ENCODE results near the gene PLEKHJ1.
A peak's percentile ranks its signal among the peaks of the same experiment; 100 is the strongest.

The PLEKHJ1 gene

GRCh38 chr19:2278459-2279158 is 42.5 kb upstream of the PLEKHJ1 start:
- in situ Hi-C loops (cut with MboI; ENCODE audit: low pct_unique_long_range_greater_than_20kb, low sequenced_read_pairs, unreplicated experiment) = no loop called here
- no peak for DNase-seq (ENCODE audit: low spot score)
- TF ChIP-seq, protein P1, sequence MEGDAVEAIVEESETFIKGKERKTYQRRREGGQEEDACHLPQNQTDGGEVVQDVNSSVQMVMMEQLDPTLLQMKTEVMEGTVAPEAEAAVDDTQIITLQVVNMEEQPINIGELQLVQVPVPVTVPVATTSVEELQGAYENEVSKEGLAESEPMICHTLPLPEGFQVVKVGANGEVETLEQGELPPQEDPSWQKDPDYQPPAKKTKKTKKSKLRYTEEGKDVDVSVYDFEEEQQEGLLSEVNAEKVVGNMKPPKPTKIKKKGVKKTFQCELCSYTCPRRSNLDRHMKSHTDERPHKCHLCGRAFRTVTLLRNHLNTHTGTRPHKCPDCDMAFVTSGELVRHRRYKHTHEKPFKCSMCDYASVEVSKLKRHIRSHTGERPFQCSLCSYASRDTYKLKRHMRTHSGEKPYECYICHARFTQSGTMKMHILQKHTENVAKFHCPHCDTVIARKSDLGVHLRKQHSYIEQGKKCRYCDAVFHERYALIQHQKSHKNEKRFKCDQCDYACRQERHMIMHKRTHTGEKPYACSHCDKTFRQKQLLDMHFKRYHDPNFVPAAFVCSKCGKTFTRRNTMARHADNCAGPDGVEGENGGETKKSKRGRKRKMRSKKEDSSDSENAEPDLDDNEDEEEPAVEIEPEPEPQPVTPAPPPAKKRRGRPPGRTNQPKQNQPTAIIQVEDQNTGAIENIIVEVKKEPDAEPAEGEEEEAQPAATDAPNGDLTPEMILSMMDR (IDR thresholded peaks at IDR 0.05; ENCODE audit: extremely low read depth, insufficient read depth, missing control alignments) = no peak

GRCh38 chr19:2277138-2277537 is 41.0 kb upstream of the PLEKHJ1 start:
- in situ Hi-C loops (cut with MboI; ENCODE audit: low pct_unique_long_range_greater_than_20kb, low sequenced_read_pairs, unreplicated experiment) = no loop called here

GRCh38 chr19:2276429-2276986 is 40.4 kb upstream of the PLEKHJ1 start:
- in situ Hi-C loops (cut with MboI; ENCODE audit: low pct_unique_long_range_greater_than_20kb, low sequenced_read_pairs, unreplicated experiment) = no loop called here
- DNase-seq (ENCODE audit: low spot score) = no peak
- TF ChIP-seq, protein P1 (IDR thresholded peaks at IDR 0.05; ENCODE audit: extremely low read depth, insufficient read depth, missing control alignments) = no peak

More at GRCh38 chr19:2277138-2277537, 41.0 kb upstream of the PLEKHJ1 start:
- TF ChIP-seq, protein P1 (IDR thresholded peaks at IDR 0.05; ENCODE audit: extremely low read depth, insufficient read depth, missing control alignments) = no peak
- no peak for DNase-seq (ENCODE audit: low spot score)

- TF ChIP-seq, protein P1 (IDR thresholded peaks at IDR 0.05; ENCODE audit: extremely low read depth, insufficient read depth, missing control alignments) = no peak
- in situ Hi-C loops (cut with MboI; ENCODE audit: low pct_unique_long_range_greater_than_20kb, low sequenced_read_pairs, unreplicated experiment) = no loop called here
- no peak for DNase-seq (ENCODE audit: low spot score)
Observed at GRCh38 chr19:2275588-2276428, 39.7 kb upstream of the PLEKHJ1 start.

DNA sequence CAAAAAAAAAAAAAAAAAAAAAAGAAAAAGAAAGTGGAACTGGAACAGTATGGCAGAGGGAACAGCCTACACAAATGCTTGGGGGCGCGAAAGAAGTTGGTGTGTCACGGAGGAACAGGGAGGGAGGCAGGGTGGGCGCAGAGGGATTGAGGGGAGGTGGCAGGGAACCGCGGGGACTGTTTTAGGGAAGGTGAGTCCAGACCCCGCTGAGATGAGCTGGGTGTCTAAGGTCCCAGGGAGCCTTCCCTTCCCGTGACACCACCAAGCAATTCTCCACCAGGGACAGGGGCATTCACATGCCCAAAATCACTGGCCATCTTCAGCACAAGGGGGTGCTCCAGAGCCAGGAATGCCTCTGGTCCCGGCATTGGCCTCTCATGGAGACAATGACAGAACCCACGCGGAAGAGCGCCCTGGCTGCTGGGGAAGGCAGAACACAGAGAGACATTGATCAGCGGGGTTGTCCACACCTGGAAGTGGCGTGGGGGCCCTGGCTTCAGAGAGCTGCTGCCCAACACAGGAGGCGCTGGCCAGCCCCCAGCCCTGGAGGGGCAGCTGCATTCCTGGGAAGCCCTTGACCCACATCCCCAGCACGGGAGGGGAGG is 38.9 kb upstream of the PLEKHJ1 start:
- in situ Hi-C loops (cut with MboI; ENCODE audit: low pct_unique_long_range_greater_than_20kb, low sequenced_read_pairs, unreplicated experiment) = loop anchor here (25.0 kb wide), 1 partner anchor 337 kb away; no protein-coding TSS in a partner anchor
- DNase-seq (ENCODE audit: low spot score) = peak; percentile 72
- TF ChIP-seq, protein P1 (IDR thresholded peaks at IDR 0.05; ENCODE audit: extremely low read depth, insufficient read depth, missing control alignments) = peak; percentile 60

GRCh38 chr19:2274185-2274711 is 38.1 kb upstream of the PLEKHJ1 start:
- in situ Hi-C loops (cut with MboI; ENCODE audit: low pct_unique_long_range_greater_than_20kb, low sequenced_read_pairs, unreplicated experiment) = loop anchor here (25.0 kb wide), 1 partner anchor 338 kb away; no protein-coding TSS in a partner anchor
- no peak for DNase-seq (ENCODE audit: low spot score)
- TF ChIP-seq, protein P1 (IDR thresholded peaks at IDR 0.05; ENCODE audit: extremely low read depth, insufficient read depth, missing control alignments) = no peak

All from GM13977 (cell line).